Inflammatory macrophage (primary cell): ENCODE measurements around the gene C19orf67.

ENCODE experiments used
- DNase-seq, 2 donors: peaks; one replicate each; pipeline ENCODE4 v3.0.0-alpha.2; 2020 to 2022

The C19orf67 gene

DNA sequence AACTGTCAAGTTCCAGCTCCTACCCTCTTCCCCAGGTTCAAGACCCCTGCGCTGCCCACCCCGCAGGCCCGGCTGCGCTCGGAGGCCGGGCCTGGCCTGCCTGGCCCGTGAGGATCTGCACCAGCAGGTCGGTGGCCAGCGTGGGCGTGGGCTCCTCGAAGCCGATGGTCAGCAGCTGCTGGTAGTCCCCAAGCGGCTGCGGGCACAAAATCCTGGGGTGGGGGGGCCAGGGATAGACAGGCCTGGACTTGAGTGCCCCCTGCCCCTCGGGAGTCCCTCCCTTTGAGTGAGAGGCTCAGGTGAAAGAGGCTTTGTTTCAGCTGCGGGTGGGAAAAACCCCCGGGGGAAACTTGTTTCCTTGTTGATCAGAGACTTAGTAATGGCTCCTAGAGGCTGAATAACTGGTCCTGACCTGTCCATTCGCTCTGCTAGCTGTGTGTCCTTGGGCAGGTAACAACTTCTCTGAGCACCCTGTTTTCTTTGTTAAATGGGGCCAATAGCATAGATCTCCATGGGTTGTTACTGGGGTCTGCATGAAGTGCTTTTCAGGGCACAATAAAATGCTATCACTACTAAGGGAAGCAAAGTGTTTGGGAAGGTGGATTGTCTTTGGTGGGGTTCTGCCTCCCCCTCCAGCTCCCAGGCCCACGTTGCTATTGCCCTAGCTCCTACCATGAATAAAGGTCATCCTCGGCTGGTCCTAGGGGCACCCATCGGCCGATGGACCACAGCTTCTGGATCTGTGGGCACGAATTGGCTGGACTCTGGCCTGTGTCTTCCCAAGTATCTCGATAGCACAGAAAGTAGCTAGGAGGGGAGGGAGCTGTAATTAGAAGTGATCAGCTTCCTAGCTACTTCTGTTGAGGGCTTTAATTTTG is 3.5 kb downstream of the C19orf67 start:
- peak in 1 of 2 donors; percentile 77 for DNase-seq

DNA sequence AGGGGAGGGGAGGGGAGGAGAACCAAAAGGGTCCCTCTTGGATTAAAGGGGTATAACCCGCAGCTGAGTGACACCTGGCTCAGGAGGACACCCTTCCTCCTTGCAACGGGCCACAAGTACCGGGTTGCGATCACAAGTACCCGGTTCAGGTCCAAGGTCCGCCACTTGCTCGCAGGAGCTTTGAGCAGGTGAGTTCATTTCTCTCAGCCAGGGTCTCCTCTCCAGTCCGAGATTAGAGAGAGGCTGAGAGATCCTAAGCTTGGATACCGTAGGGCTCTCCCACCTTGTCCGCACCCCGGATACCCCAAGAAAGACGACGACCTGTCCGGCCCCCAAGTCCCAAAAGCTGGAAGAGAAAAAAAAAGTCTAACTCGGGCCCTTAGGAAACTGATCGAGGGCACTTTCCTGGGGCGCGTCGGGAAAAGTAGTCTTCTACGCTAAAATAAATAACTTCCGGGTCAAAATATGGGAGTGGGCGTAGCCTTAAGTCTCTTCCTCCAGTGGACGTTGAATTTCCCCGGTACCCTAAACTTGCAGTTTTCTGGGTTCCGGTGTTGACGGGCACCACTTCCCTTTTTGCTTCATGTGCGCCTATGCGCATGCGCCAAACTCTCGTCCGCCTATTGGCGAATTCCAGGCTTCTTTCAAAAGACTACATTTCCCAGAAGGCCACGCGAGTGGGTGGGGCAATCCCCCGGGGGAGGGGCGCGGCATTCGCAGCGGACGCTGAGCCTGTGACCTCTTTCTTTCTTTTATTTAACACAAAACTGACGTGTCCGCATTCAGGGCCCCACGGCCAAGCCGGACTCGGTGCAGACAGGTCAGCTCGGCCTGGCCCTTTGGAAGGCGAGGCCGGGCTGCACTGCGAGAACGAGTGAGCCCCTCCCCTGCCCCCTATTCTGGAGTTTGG is 4.4 kb downstream of the C19orf67 start:
- DNase-seq = peak; percentile 100

DNA sequence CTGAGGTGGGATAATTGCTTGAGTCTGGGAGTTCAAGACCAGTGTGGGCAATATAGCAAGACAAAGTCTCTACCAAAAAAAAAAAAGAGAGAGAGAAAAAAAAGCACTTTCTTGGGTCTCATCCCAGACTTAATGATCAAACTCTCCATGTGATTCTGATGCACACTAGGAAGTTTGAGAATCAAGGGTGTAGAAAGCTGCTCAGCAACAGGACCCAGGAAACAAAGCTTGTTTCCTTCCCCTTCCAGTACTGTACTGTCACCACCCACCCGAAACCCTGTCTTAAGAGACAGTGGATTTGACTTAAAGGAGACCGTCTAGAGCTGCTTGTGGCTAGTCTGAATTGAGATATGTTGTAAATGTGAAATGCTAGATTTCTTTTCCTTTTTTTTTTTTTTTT is 7.2 kb downstream of the C19orf67 start:
- peak; percentile 93 to 95 for DNase-seq

DNA sequence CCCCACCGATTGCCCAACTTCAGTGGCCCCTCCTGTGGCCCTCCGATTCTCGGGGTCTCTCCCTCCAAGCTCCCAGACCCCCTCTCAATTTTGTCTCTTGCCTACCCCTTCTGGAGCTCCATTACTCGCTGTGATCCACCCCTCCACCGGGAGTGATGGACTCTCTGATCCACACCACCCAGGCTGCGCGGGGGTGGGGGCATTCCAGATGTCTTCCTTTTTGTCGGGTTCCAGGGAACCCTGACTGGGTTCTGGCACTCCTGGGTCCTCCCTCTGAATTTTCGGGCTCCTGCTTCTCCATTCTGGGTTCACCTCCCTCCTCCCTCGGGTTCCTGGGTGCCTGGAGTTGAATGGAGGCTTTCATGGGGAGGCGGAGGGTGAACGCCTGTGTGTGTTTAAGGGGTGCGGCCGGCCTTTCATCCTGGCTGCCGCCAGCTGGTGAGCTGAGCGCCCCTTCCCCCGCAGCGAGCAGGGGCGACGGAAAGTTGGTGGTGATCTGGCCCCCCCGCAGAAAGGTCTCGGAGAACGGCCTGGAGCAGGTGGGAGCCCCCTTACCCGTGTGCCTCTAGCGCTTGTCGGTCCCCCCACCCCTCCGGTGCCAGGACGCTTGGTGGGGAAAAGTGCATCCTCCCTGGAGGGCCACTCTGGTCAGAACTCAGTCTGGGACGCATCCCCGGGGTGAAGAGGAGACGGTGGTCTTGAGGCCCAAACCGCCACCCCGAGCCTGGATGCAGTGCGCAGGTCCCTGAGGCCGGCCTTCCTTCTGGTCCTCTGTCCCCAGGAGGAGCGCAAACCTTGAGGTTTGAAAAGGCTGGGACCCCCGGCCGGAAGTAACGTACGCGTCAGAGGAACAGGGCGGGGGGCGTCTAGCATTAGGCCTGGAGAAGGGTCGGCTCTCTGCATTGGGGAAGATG is 11.4 kb downstream of the C19orf67 start:
- no peak for DNase-seq

DNA sequence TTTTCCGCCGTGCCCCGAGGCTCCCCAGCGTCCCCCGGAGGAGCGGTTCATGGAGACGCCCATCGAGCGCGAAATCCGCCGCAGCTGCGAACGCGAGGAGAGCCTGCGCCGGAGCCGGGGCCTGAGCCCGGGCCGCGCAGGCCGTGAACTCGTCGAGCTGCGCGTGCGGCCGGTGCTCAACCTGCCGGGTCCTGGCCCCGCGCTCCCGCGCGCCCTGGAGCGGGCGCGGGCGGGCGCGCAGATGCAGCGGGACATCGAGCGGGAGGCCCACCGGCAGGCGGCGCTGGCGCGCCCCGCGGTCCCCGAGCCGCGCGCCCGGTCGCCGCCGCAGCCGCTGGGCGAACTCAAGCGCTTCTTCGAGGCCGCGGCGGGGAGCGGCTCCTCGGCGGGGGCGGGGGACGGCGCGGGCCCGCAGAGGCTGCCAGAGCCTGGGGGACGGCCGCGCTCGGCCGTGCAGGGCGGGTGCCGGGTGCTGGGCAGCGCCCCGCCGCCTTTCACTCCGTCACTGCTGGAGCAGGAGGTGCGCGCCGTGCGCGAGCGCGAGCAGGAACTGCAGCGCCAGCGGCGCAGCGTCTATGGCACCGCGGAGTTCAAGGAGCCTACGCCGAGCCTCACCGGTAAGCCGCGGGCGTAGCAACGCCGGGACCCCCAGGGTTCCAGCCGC is 12.2 kb downstream of the C19orf67 start:
- peak; percentile 62 to 84 for DNase-seq

DNA sequence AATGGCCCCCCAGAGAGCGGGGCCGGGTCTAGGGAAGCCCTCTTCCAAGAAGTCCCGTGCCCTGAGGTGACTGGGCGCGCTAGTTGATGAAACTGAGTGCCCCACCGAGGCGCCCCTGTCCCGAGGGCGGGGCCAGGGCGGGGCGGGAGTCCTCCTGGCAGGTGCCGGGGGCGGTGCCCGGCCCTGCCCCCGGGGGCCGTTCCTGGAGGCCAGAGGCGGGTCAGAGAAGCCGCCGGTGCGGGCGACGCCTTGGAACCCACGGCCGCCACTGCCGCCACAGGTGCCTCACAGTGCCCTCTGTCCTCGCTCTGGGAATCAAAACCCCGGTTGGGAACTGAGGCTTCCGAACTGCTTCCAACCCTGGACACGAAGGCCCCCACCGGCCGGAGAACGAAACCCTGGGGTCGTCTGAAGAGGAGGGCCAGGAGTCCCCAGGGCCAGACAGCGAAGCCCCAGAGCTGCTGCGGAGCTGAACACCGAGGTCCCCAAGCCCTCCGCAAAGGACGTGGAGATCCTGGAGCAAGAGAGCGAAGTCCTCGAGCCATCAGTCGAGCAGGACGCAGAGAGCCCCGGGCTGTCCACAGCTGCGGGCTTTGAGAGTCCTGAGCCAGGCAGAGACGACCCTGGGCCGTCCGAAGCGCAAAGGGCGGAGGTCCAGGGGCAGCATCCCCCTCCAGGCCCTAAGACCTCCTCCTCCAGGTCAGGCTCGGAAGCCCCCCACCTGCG is 12.9 kb downstream of the C19orf67 start, which contains the start of gene MISP3:
Gene MISP3, plus strand, starts transcription at position 252 of the 726 bp plus-strand sequence. CDS start 524 bp downstream, outside the sequence.
- DNase-seq = peak in 1 of 2 donors; percentile 32

DNA sequence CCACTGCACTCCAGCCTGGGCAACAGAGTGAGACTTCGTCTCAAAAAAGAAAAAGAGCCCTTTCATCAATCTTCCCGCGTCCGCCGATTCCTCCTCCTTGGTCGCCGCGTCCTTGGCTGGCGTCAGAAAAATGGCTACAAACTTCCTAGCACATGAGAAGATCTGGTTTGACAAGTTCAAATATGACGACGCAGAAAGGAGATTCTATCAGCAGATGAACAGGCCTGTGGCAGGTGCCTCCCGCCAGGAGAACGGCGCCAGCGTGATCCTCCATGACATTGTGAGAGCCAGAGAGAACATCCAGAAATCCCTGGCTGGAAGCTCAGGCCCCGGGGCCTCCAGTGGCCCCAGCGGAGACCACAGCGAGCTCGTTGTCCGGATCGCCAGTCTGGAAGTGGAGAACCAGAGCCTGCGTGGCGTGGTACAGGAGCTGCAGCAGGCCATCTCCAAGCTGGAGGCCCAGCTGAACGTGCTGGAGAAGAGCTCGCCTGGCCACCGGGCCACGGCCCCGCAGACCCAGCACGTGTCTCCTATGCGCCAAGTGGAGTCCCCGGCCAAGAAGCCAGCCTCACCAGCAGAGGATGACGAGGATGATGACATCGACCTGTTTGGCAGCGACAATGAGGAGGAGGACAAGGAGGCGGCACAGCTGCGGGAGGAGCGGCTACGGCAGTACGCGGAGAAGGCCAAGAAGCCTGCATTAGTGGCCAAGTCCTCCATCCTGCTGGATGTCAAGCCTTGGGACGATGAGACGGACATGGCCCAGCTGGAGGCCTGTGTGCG is 15.1 kb downstream of the C19orf67 start:
- DNase-seq = no peak

DNA sequence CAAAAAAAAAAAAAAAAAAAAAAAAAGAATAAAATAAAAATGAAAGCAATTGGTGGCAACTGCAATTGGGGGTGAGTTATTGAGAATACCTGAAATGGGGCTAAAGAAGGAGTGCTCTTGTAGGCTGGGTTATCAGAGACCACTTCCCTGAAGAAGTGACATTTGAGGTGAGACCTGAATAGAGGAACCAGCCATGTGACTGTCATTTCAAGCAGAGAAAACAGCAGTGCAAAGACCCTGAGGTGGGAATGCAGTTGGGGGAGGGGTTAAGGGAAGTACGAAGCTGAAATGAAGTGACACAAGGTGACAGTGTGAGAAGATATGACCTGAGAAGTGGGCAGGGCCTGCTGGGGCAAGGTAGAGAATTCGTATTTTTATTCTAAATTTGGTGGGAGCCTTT is 19.4 kb downstream of the C19orf67 start:
- DNase-seq = peak in 1 of 2 donors; percentile 11

DNA sequence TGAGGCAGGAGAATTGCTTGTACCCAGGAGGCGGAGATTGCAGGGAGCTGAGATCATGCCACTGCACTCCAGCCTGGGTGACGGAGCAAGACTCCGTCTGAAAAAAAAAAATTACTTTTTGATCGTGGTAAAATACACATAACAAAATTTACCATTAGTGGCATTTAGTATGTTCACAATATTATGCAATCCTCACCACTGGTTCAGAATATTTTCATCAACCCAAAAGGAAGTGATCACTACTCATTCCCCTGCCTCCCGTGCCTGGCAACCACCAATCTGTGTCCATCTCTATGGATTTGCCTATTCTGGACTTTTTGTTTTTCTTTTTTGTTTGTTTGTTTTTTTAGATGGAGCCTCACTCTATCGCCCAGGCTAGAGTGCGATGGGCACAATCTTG is 22.5 kb downstream of the C19orf67 start:
- peak in 1 of 2 donors; percentile 30 for DNase-seq

DNA sequence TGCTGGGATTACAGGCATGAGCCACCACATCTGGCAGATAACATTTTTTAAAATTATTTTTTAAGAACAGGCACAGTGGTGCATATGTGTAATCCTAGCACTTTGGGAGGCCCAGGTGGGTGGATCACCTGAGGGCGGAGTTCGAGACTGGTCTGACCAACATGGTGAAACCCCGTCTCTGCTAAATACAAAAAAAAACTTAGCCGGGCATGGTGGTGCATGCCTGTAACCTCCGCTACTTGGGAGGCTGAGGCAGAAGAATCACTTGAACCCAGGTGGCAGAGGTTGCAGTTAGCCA is 23.1 kb downstream of the C19orf67 start:
- no peak for DNase-seq

DNA sequence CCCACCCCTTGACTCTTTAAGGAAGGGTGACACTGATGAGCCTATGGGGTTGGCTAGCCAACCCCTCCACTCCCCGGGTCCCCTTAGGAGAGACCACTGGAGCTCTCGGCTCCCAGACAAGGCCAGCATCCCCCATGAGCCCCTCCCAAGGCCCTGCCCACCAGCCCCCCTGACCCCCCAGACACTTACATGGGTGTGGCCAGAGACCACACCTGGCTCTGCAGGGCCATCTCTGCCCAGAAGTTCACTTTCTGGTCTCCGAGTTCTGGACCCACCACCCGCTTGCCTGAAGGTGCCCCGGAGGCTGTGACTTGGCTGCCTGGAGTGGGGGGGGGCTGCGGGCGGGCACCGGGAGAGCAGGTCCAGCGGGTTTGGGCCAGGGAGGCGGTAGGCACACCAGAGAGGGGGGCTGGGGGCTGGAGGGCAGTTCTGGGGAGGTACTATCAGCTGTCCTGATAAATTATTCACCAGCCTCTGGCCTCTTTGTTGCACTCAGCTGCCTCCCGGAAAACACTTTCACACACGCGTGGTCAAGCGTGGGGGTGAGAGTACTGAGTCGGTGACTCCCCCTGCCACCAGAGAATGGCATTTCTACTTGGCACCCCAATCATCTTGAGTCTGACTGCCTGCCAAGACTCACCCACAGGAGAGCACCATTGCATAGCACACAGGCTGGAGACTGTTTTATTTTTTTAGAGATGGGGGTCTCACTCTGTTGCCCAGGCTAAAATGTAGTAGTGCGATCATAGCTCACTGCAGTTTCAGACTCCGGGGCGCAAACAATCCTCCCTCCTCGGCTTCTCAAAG is 23.6 kb downstream of the C19orf67 start, which contains the start of gene PALM3:
Gene PALM3, minus strand, starts transcription at position 326 of the 807 bp plus-strand sequence. Its CDS starts 96 bp downstream, at position 230.
- DNase-seq = no peak

DNA sequence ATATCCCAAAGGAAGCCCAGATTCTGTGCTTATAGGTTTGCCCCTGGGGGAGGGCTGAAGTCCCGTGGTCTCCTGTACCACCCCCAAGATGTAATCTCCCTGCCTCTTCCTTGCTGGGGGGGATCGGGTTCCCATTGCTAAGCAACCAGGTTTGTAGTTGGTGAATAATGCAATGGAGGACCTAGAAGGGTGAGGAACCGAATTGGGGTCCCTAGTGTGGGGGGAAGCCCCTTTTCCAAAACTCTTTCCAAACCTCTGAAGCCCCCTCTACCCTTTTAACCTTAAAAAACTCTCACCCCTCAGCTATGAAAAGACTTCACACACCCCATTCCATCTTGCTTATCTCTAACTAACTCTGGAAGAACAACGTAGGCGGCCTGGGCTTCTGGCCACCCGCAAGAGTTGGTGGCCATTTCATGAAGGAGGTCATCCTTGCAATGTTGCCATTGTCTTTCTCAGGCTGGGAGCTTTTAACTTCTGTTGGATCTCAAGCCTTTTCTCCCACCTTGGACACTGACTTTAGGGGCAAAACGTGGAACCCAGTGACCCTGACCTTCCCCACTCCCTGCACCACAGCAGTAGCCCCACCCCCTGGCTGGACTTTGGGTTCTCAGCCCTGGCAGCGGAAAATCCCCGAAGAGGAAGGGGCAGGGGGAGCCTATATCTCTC is 24.4 kb downstream of the C19orf67 start:
- no peak for DNase-seq

DNA sequence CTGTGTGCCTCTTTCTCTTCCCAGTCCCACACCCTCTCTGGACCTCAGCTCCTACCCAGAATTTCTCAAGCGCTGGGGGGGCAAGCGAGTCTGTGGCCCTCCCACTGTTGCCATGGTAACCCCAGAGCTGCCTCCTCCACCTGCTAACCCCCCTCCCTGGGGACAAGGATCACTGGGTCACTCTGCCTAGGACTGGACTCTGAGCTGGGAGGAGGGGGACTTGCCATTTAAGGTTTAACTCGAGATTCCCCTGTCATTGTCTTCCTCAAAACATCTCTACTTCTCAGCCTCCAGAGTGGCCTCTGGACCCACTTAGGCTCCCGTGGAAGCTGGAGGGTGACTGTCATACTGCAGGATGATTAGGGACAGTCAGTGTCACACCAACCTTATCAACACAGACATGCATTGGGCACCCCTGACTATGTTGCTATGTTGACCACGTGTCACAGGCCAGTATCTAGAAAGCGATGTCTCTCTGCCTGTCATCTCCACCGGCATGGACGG is 25.9 kb downstream of the C19orf67 start:
- DNase-seq = no peak

DNA sequence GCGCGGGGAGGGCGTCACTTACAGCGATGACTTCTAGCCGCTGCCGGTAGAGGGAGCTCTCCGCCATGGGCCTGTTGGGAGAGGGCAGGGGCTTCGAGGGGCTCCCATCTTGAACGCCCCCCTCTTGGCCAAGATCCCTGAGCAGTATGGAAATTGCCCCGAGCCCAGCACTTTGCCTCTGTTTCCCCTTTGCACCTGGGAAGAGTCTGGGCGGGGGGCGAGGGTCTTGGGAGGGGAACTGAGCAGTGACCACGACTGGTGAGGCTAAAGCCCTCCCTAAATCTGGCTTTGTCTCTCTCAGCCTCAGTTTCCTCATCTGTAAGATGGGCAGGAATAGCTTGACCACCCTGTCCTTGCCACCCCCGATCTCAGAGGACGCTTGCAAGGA is 26.5 kb downstream of the C19orf67 start:
- peak in 1 of 2 donors; percentile 25 for DNase-seq

DNA sequence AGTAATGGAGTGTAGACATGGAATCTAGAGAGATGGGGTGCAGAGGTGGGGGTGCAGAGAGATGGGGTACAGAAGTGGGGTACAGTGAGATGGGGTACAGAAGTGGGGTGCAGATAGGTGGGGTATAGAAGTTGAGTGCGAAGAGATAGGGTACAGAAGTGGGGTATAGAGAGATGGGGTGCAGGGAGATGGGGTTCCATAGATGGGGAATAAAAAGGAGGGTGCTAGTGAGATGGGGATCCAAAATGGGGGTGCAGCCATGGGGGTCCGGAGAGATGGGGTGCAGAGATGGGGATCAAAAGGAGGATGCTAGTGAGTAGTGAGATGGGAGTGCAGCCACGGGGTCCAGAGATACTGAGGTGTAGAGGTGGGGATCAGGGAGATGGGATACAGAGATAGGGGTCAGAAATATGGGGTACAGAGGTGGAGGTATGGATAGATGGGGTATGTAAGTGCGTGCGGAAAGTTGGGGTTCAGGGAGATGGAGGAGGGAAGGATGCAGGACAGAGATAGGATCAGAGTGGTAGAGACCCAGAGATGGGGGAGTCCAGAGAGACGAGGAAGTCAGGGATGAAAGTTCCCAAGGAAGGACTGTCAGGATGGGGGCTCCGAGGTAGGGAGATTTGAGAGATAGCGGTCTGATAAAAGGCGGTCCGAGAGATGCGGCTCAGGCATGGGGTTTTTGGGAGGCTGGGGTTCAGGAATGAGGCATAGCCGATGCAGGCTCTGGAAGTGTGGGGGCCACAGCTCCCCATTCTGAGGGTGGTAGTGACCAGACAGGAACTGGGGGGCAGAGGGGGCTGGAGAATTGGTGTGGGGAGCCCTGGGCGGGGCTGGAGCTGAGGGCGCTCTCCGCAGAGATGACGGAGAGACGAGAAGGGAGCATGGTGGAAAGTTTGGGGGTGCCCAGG is 27.1 kb downstream of the C19orf67 start:
- DNase-seq = no peak

DNA sequence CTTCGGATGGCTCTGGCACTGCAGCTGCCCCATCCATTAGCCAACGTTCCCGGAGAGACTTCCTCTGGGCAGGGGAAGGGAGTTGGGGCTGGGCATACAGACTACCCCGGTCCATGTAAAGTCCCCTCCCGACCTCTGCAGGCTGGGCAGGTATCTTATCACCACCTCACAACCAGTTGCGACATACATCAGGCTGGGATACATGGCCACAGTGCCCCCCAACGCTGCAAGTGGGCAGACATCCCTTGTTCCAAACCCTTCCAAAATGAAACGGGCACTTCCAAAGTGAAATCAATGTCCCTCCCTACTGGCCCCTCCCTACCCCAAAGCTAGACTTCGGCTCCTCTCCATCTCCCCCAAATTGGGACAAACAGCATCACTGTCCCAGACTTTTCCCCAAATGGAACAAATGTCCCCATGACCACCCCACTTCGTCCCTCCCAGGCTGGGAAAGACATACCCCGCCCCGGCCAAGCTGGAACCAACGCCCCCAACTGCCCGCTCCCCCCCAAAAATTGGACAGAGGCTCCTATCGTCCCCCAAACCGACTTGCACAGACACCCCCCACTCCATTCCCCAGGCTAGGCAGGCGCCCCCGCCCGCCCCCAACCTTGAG is 28.7 kb downstream of the C19orf67 start:
- no peak for DNase-seq
